ENCODE results near the gene FBLN2.

FBLN2 gene

DNA sequence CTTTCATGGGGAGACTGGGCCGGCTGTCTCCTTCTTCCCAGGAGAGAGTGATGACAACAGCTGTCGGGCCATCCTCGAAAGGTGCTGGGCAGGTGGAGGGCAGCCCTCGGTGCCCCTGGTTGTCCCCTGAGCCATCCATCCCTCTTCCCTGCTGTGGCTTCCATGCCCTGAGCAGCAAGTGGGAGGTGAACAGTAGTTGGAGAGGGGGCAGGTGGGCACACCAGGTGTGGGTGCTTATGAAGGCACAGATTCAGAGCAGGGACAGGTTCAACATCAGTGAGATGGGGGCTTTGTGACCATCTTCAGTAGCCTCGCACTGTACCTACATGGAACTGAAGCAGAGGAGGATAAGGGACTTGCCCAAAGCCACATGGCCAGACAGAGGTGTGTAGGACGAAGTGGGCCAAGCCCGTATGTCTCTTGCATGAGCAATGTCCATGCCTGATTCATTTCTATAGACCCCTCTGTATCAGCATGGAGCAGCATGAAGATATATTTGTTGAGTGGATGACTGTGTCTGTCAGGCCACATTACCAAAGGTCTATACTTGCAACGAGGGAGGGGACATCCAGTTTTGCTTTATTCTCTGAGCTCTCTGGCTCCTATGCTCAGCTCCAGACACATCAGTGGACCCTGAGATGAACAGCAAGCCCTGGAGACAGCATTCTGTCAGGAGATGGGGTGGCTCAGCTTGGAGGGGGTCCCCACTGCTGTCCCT lies 107.8 kb downstream of the FBLN2 start:
- peaks cover 27% of the 10 kb centered on the region for H3K4me1 Mint-ChIP-seq
- DNase-seq (ENCODE audit: low spot score in 2 of 2), result no peak
- H3K4me3 Mint-ChIP-seq, result no peak overlapping the region
- H3K36me3 Mint-ChIP-seq (ENCODE audit: insufficient read depth), result no peaks in the 10 kb centered on the region
- no peak overlapping the region for H3K27ac Mint-ChIP-seq (ENCODE audit: low read depth)
- H3K27me3 Mint-ChIP-seq, result peaks cover 37% of the 10 kb centered on the region
- no peaks in the 10 kb centered on the region for H3K9me3 Mint-ChIP-seq
- ATAC-seq (replicated peaks; ENCODE audit: extremely low read depth, poor library complexity, severe bottlenecking), result no peak

DNA sequence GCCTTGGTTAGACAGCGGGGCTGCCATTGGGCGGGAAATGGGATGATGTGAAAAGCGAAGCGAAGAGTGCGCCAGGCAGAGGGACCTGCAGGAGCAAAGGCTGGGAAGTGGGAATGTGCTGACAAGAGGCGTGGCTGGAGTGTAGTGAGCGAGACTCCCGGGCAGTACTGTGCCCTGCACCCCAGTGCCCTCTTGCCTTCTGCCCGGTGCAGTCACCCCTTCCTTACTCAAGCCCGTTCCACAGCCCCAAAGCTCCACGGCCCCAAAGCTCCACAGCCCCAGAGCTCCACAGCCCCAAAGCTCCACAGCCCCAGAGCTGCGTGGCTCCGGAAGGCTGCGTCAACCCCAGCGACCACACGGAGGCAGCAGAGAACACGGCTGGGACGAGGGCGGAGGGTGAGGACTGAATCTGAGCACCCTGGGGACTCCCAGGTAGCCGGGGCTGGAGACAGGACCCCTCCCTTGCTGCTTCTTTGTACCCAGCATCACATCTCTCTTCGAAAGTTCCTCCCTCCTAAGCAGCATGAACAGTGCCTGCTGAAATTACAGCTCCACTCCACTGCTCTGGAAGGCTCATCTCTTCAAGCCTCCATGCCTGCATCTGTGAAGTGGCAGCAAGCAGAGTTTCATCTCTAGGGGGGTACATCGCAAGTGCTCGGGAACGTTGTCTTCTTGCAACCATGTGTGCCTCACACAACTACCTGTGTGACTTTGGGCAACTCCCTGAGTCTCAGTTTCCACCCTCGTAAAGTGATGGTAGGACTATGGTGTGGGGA lies 108.9 kb downstream of the FBLN2 start:
- ATAC-seq (replicated peaks; ENCODE audit: extremely low read depth, poor library complexity, severe bottlenecking) (peak; percentile 71), DNase-seq (ENCODE audit: low spot score in 2 of 2) (peak; percentile 33 to 53)
- Mint-ChIP-seq H3K27ac (ENCODE audit: low read depth) (no peak overlapping the region), H3K4me1 (peaks cover 17% of the 10 kb centered on the region), H3K27me3 (peaks cover 37% of the 10 kb centered on the region), H3K4me3 (no peak overlapping the region), H3K9me3 (no peaks in the 10 kb centered on the region), H3K36me3 (ENCODE audit: insufficient read depth) (no peaks in the 10 kb centered on the region)

DNA sequence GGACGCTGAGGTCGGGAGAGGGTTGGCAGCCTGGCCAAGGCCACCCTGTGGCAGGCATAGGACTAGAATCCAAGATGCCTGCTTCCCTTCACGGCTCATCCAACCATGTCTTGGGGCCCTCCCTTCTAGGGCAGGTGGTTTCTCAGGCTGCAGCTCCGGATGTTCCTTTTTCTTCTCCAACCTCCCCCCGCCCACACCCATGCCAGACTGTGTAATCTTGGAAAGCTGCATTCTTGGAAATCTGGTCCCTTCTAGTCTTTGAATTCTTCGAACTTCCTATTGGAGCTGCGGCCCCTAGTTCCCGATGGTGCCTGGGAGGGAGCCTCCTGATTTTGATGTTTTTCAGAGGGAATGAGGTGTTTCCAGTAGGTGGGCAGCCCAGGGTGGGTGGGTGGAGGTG lies 109.8 kb downstream of the FBLN2 start:
- peaks cover 37% of the 10 kb centered on the region for H3K27me3 Mint-ChIP-seq
- no peak overlapping the region for H3K27ac Mint-ChIP-seq (ENCODE audit: low read depth)
- H3K9me3 Mint-ChIP-seq, result no peaks in the 10 kb centered on the region
- no peak for DNase-seq (ENCODE audit: low spot score in 2 of 2)
- ATAC-seq (replicated peaks; ENCODE audit: extremely low read depth, poor library complexity, severe bottlenecking), result no peak
- H3K36me3 Mint-ChIP-seq (ENCODE audit: insufficient read depth), result no peaks in the 10 kb centered on the region
- H3K4me1 Mint-ChIP-seq, result peaks cover 11% of the 10 kb centered on the region
- H3K4me3 Mint-ChIP-seq, result no peak overlapping the region

- H3K9me3 Mint-ChIP-seq, result no peaks in the 10 kb centered on the region
- ATAC-seq (replicated peaks; ENCODE audit: extremely low read depth, poor library complexity, severe bottlenecking) (no peak), DNase-seq (ENCODE audit: low spot score in 2 of 2) (no peak)
- H3K4me1 Mint-ChIP-seq, result peaks cover 6% of the 10 kb centered on the region
- H3K4me3 Mint-ChIP-seq, result no peak overlapping the region
- H3K27ac Mint-ChIP-seq (ENCODE audit: low read depth), result no peak overlapping the region
- no peaks in the 10 kb centered on the region for H3K36me3 Mint-ChIP-seq (ENCODE audit: insufficient read depth)
- peaks cover 37% of the 10 kb centered on the region for H3K27me3 Mint-ChIP-seq
Measured at GRCh38 chr3:13659221-13659969, 110.5 kb downstream of the FBLN2 start.

DNA sequence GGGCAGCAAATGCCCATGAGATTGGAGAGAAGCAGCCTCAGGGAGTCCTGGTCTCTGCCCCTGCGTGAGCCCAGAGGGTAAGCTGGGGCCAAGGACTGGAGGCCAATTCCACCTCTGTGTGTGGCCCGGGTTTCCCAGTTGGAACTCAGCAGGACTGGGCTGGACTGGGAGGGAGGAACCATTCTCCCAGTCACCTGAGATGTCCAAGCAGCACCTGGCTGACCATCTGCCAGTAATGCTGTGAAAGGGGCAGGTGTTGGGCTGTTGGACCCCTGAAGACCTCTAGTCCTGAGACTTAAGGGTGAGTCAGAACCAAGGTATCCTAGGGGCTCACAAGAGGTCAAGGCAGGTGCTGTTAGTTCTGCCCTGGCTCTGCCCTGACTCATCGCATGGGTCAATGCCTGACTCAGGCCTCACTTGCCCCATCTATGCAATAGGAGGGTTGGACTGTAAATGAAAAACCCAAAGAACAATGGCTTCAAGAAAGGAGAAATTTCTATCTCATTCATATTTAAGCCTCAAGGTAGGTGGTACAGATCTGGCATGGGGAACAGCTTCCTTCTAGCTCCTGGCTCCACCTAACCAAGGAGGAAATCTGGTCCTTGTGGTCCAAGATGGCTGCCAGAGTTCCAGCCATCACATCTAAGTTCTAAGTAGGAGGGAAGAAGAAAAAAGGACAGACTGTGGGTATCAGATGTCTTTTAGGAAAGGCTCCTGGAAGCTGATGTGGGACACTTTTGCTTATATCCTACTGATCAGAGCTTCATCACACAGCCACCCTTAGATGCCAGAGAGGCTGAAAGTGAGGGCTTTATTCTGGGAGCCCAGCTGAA lies 111.3 kb downstream of the FBLN2 start:
- no peaks in the 10 kb centered on the region for H3K9me3 Mint-ChIP-seq

DNA sequence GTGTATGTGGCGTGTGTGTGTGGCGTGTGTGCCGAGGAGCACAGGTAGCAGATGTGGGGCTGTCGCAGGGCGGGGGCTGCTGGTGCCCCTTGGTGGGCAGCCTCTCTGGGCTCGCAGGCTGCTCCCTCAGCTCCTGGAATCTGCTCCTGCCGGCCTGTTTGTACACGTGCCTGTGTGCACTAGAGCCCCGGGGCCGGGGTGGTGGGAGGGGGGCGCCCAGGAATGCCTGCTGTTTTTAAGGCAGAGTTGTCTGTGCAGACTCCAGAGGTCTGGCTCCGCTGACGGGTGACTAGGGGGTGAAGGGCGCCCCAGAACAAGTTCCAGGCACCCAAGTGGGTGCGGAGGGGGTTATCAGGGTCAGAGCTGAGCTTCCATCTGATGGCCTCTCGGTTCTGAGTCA lies 112.2 kb downstream of the FBLN2 start:
- Mint-ChIP-seq H3K27ac (ENCODE audit: low read depth) (no peak overlapping the region), H3K27me3 (peaks cover 28% of the 10 kb centered on the region), H3K4me1 (peaks cover 6% of the 10 kb centered on the region), H3K36me3 (ENCODE audit: insufficient read depth) (no peaks in the 10 kb centered on the region), H3K4me3 (no peak overlapping the region), H3K9me3 (no peaks in the 10 kb centered on the region)
- ATAC-seq (replicated peaks; ENCODE audit: extremely low read depth, poor library complexity, severe bottlenecking), result no peak
- DNase-seq (ENCODE audit: low spot score in 2 of 2), result no peak

More for the DNA sequence above, 111.3 kb downstream of the FBLN2 start:
- Mint-ChIP-seq H3K4me1 (peaks cover 6% of the 10 kb centered on the region), H3K36me3 (ENCODE audit: insufficient read depth) (no peaks in the 10 kb centered on the region), H3K27me3 (peaks cover 36% of the 10 kb centered on the region), H3K4me3 (no peak overlapping the region), H3K27ac (ENCODE audit: low read depth) (no peak overlapping the region)
- no peak for DNase-seq (ENCODE audit: low spot score in 2 of 2)
- ATAC-seq (replicated peaks; ENCODE audit: extremely low read depth, poor library complexity, severe bottlenecking), result no peak

DNA sequence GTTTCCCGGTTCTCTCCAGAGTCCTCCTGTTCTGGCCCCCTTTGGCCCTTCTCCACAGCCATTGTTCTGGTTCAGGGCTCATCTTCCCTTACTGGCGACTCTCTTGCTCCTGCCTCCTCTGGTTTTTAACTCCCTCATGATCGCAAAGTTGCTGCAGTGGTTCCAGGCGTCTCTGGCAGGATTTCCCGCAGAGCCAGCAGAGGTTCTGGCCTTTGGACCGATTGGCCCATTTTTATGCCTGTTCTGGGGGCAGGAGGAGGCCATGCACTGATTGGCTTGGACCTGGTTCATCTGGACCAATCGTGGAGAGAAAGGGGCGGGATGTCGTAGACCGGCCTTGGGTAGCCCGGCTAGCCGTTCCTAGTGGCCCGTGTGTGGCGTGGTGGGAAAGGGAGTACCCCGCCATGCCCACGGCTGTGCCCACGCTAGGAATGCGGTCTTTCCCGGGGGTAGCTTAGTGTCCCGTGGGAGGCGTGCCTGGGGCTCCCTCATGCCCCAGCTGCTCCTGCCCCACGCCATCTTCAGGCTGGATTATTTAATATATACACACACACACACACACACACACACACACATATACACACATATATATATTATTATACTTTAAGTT lies 113.4 kb downstream of the FBLN2 start:
- H3K9me3 Mint-ChIP-seq, result no peaks in the 10 kb centered on the region
- ATAC-seq (replicated peaks; ENCODE audit: extremely low read depth, poor library complexity, severe bottlenecking), result no peak
- peaks cover 4% of the 10 kb centered on the region for H3K4me1 Mint-ChIP-seq
- no peak for DNase-seq (ENCODE audit: low spot score in 2 of 2)
- H3K4me3 Mint-ChIP-seq, result no peak overlapping the region
- H3K27me3 Mint-ChIP-seq, result peaks cover 25% of the 10 kb centered on the region
- no peaks in the 10 kb centered on the region for H3K36me3 Mint-ChIP-seq (ENCODE audit: insufficient read depth)
- H3K27ac Mint-ChIP-seq (ENCODE audit: low read depth), result no peak overlapping the region

DNA sequence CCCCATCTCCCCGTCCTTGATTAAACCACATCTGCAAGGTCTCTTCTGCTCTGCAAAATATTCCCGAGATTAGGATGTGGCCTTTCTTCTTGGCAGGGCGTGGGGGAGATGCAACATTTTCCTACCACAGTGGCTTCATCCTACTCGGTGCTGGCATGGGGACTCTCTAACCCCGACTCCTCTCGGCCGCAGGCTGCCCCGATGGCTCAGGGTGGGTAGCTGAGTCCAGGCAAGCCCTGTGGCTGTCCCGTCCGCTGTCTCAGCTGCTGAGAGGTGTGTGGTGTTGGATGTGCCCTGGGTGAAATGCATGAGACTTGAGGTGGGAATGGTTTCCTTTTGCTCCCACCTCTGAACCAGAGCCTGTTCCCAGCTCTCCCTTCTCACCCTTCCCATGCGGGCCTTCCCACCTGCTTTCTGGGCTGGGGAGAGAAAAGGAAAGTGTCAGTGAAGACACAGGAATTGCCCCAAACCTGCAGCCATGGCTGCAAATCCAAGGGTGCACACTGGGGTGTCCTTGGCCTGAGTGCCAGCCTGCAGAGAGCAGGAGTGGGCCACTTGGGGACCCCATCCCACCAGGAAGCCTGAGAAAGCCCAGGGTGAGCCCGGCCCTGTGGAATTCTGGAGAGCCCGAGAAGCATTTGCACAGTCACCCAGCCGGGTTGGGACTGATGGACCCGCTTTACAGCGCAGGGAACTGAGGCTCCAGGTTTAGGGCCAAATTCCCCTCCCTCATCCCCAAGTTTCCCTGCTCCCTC lies 115.0 kb downstream of the FBLN2 start:
- Mint-ChIP-seq H3K36me3 (ENCODE audit: insufficient read depth) (no peaks in the 10 kb centered on the region), H3K9me3 (no peaks in the 10 kb centered on the region), H3K27me3 (peaks cover 35% of the 10 kb centered on the region), H3K4me1 (no peaks in the 10 kb centered on the region), H3K27ac (ENCODE audit: low read depth) (no peak overlapping the region), H3K4me3 (no peak overlapping the region)
- DNase-seq (ENCODE audit: low spot score in 2 of 2), result no peak
- no peak for ATAC-seq (replicated peaks; ENCODE audit: extremely low read depth, poor library complexity, severe bottlenecking)

- no peak overlapping the region for H3K4me3 Mint-ChIP-seq
Measured at GRCh38 chr3:13665582-13666226, 116.8 kb downstream of the FBLN2 start.

DNA sequence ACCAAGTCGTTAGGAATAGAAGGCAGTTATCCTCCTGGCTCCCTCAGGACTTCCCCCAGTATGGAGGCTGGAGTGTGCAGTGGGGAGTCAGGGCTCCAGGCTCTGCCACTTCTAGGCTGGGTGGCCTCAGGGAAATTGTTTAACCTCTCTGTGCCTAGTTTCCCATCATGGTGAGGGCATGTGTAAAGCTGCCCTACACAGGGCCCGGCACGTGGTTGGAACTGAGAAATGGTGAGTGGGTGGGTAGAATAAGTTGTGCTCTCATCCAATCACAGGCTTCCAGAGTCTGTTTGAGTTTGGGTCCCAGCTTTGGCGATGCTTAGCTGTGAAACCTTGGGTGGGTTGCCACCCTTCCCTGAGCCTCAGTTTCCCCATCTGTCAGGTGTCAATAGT lies 117.3 kb downstream of the FBLN2 start:
- peaks cover 37% of the 10 kb centered on the region for H3K27me3 Mint-ChIP-seq
- no peak overlapping the region for H3K4me3 Mint-ChIP-seq
- H3K9me3 Mint-ChIP-seq, result no peaks in the 10 kb centered on the region
- no peak for DNase-seq (ENCODE audit: low spot score in 2 of 2)
- H3K27ac Mint-ChIP-seq (ENCODE audit: low read depth), result no peak overlapping the region
- H3K4me1 Mint-ChIP-seq, result no peaks in the 10 kb centered on the region
- H3K36me3 Mint-ChIP-seq (ENCODE audit: insufficient read depth), result no peaks in the 10 kb centered on the region
- no peak for ATAC-seq (replicated peaks; ENCODE audit: extremely low read depth, poor library complexity, severe bottlenecking)

More at GRCh38 chr3:13665582-13666226, 116.8 kb downstream of the FBLN2 start:
- no peak for DNase-seq (ENCODE audit: low spot score in 2 of 2)
- H3K27ac Mint-ChIP-seq (ENCODE audit: low read depth), result no peak overlapping the region
- H3K36me3 Mint-ChIP-seq (ENCODE audit: insufficient read depth), result no peaks in the 10 kb centered on the region
- no peak for ATAC-seq (replicated peaks; ENCODE audit: extremely low read depth, poor library complexity, severe bottlenecking)
- peaks cover 37% of the 10 kb centered on the region for H3K27me3 Mint-ChIP-seq
- no peaks in the 10 kb centered on the region for H3K9me3 Mint-ChIP-seq
- H3K4me1 Mint-ChIP-seq, result no peaks in the 10 kb centered on the region
